GM21423 (cell line): ENCODE results near the gene MARCKSL1.
"Not testable (repeated sequence)": the region's sequence is repeated elsewhere in the genome, so short reads cannot be mapped to it uniquely, and the experiment has no call there.

Experiments
- ATAC-seq: cut with Tn5 transposase; IDR thresholded peaks from one replicate; pipeline ENCODE4 v1.9.1; 2021; ENCODE audit warnings: mild to moderate bottlenecking, moderate library complexity; ENCODE audit not compliant: unreplicated experiment

The MARCKSL1 gene

DNA sequence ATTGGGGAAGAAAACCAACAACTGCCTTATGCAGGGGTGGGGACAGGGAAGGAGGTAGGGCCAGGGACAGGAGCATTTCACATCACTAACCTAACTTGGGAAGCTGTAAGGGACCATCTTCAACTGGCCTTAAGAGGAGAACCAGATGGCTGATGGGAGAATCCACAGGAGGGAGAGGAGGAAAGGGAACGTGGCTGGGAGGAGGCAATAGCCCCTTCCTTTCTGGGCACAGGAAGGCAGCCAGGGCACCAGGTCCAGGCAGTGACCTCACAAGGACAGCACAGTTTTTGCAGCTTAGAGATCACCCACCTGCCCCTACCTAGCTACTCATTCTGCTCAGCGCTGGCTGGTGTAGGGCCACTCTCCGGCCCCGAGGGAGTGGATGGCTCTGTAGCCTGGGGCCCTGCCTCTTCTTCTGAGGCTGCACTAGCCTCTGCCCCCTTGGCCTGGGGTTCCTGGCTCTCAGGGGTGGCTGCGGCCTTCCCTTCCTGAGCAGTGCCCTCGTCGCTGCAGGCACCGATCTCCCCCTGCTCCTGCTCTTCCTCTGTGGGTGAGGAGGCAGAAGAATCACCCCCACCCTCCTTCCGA lies 1.7 kb downstream of the MARCKSL1 start:
- ATAC-seq, result no peak

DNA sequence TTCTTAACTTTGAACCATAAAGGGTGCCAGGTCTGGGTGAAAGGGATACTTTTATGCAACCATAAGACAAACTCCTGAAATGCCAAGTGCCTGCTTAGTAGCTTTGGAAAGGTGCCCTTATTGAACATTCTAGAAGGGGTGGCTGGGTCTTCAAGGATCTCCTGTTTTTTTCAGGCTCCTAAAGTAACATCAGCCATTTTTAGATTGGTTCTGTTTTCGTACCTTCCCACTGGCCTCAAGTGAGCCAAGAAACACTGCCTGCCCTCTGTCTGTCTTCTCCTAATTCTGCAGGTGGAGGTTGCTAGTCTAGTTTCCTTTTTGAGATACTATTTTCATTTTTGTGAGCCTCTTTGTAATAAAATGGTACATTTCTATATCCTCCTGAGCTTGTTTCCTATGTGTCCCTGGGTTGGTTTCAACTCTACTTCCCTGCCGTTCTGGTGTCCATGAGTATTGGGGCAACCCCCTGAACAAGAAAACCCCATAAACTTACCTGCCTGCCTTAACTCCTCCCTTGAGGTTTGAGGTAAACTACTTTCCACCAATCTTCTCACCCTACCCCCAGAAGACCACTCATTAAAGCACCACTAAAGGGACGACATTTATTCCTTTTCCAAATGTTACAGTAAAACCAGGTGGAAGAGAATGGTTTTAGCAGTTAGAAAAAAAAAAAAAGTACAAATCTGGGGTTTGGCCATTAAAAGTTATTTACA lies 2.6 kb downstream of the MARCKSL1 start:
- ATAC-seq, result no peak

DNA sequence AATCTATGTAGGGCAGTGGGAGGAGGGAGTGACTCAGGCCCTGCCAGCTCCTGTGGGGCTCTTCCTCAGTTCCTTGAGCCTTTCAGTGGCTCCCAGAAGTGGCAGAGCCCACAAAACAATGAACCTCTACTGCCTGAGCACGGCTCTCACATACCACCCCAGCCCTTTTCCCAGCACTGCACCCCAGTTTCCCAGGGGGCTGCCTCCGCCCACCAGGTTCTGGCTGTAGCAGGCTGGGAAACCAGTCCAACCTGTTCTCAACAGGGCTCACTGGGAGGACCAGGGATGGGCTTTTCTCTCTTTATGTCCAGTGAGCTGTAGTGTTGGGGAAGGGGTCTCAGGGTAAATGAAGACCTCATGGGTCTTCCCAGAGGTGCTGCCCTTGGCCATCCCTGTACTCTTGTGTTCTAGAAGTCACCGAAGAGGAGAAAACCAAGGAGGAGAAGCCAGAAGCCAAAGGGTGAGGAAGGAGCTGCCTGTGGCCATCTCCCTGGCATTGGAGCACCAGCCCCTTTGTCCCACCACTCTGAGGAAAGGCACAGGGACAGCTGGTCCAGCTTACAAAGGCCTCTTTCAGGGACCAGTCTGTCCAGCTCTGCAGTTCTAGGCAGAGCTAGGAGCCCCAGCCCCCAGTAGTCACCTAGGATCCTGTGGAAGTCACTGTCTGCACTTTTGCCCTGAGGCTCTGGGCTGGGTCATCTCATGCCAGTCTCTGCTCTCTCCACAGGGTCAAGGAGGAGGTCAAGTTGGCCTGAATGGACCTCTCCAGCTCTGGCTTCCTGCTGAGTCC lies 3.5 kb downstream of the MARCKSL1 start:
- ATAC-seq, result no peak

DNA sequence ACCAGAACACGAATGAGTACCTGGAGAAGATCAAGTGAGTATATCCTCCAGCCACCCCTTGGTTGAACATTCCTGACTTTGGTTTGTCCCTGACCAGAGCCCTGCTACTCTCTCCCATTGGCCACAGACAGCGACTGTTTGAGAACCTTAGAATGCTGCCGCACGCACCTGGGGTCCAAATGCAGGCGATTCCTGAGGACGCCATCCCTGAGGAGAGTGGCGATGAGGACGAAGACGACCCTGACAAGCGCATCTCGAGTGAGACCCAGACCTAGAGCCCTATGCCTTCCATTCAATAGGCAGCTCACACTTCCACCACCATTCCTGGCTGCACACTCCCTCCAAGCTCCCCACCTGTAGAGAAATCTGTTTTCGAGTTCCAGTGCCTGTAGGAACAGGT lies 4.5 kb downstream of the MARCKSL1 start:
- no peak for ATAC-seq

DNA sequence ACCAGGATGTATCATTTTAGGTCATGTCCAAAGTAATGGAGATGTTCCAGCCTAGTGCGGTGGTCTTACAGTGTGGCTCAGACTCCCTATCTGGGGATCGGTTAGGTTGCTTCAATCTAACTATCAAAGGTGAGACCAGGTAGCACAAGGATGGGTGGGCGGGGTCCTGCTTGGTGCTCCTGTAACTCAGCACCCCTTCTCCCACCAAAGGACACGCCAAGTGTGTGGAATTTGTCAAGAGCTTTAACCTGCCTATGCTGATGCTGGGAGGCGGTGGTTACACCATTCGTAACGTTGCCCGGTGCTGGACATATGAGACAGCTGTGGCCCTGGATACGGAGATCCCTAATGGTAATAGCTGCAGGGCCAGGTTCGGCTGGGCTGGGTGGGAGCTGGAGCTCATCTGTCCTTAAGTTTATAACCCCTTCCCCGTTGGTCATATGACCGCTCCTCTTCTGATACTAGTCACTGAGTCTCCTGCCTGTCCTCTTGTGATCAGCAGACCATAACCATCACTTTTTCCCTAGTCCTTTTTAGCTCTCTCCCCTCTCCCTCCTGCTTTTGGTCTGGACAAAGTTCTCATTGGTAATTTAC lies 5.4 kb downstream of the MARCKSL1 start:
- no peak for ATAC-seq

DNA sequence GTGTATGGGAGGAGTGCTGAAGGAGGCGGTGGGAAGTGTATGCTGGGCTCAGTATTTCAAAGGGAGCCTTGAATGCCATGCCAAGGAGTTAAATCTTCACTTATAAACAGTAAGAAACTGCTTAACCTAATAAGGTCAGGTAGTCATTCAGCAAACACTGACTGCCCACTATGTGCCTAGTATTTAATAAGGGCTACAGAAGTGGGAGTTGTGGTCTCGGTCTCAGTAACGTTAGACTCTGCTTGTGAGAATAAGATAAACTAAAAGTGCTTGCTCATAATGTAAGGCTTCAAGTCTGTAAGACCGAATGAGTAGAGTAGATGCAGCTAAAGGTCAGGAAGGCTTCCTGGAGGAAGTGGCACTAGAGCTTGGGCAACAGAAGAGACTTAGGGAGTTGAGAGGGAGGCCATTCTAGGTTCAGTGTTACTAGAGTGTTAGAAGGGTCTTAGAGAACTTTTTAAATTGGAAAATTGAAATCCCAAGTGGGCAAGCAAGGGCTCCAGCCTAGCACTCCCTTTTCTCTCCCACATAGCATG lies 6.0 kb downstream of the MARCKSL1 start:
- no peak for ATAC-seq

DNA sequence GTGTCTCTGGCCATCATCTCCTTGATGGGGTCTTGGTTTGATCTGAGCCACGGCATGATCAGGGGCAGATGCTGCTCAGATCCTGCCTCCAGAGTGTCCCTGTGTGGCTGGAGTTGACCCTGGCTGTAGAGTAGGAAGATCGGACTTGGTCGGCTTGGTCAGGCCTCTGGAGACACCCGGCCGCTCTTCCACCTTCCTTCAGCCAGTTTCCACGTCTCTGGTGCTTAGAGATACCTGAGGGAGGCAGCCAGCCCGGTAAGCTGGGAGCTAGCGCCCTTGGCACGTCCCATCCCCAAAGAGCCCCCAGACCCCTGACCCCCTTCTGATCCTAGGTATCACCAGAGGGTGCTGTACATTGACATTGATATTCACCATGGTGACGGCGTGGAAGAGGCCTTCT lies 8.8 kb downstream of the MARCKSL1 start:
- no peak for ATAC-seq

DNA sequence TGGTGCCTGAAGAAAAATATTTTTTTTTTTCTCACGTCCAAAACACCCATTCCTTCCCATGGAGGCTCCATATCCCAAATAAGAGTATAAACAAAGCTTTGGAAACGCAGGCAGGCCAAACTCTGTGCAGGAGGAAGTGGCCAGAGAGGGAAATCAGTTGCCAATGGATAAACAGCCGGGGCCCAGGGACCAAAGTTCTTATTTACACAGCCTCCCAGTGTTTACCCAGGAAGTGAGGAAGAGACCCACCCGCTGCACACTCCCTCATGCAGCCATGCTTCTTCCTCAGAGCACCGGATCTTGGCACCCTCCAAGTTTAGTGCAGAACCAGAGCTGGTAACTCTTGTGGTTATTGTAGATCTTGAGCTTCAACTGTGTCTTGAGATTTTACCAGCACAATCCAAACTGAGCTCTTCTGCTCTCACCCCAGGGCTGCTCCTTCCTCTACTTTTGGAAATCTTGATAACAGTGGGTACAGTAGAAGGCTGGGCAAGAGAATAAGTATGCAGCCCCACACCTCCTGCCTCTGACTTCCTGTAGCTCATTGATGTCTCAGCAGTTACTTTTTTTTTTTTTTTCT lies 14.2 kb downstream of the MARCKSL1 start:
- ATAC-seq, result no peak

DNA sequence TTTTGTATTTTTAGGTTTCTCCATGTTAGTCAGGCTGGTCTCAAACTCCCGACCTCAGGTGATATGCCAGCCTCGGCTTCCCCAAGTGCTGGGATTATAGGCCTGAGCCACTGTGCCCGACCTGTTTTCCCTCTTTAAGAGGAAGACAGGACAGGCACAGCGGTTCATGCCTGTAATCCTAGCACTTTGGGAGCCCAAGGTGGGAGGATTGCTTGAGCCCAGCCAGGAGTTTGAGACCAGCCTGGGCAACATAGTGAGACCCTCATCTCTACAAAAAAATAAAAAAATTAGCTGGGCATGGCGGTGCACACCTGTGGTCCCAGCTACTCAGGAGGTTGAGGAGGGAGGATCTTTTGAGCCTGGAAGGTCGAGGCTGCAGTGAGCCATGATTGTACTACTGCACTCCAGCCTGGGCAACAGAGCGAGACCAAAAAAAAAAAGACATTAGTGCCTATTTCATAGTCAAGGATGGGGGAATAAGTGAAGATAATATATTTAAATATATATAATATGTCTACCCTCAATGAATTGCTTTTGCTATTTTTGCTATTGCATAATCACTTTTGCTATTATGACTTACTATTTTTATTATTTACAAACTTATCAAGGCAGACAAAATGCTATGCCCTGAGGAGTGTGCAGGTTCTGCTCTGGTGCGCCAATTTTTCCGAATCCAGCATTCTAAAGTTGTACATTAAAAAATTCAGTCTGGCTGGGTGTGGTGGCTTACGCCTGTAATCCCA lies 17.7 kb downstream of the MARCKSL1 start:
- no peak for ATAC-seq

DNA sequence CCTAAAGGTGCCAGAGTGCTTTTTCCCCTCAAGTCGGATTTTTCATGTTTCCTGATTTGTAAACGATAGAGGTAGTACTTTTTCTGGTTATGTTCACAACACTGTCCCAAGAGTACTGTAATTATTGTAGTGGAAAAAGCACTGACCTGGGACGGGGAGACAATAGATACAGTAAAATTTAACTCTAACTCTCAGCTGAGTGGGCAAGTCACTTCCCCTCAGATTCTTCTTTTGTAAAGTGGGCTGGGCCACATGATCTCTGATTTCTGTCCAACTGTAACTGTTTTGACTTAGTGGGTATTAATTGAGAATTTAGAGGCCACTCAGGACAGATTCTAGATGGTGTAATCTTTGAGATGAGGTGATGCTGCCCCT lies 19.1 kb downstream of the MARCKSL1 start:
- no peak for ATAC-seq

DNA sequence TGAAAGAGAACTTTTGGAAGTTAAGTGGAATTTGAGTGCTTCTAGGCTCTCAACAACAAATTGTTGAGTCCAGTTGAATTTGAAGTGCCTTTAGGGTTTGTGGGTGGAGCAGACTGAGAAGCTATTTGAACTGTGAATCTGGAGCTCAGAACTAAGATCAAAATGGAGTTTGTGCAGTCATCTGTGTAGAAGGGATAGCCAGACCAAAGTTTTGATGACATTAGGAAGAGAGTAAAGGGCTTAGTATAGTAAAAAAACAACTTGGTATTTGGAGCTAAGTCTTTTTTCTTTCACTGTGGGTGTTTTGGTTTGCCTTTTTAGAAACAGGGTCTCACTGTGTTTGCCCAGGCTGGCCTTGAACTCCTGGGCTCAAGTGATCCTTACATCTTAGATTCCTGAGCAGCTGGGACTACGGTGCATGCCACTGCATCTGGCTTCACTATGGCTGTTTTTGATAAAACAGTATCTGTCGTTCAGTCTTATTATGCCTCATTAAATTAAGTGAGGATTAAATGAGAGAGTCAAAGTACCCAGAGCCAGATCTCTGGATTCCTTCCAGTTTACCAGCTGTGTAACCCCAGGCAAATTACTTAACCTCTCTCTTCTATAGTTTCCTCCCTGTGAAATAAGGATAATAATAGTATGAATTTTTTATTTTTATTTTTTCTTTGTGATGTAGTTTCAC lies 24.2 kb downstream of the MARCKSL1 start:
- no peak for ATAC-seq

DNA sequence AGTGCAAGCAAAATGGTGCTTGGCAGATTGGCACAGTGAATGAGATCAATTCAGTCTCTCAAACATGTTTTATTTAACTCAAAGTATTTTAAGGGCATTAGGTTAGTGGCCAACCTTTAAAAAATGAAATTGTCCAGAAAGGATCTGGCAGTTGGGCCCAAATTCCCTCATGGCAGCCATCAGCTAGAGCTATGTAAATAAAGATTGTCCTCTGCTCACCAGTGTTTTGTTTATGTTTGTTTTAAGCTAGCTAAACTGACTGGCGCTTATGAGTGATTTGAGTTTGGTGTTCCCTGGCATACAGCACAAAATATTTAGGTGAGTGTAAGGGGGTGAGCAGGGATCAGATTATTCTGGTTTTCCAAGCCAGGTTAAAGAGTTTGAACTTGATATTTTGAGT lies 26.1 kb downstream of the MARCKSL1 start:
- ATAC-seq, result no peak

DNA sequence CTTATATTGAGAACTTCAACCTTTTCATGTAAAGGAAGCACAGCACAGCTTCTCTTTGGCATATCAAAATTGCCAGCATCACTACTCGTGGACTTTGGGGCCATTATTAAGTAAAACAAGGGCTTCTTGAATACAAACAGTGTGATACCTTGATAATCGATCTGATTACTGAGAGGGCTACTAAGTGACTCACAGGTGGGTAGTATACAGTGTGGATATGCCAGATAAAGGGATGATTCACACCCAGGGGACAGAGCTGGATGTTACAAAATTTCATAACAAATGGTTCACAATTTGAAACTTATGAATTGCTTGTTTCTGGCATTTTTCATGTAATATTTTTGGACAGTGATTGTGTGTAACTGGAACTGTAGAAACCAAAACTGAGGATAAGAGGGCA lies 28.7 kb downstream of the MARCKSL1 start:
- ATAC-seq, result no peak

DNA sequence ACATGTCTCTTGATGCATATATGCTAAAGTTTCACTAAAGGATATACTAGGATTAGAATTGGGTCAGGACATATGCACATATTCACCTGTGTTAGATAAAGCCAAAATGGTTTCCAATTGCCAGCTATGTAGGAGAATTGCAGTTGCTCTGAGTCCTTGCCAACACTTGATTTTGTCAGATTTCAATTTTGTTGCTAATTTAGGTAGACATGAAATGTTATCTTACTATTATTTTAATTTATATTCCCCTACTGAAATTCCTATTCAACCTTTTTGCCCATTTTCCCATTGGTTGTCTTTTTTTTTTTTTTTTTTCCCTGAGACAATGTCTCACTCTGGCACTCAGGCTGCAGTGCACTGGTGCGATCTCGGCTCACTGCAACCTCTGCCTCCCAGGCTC lies 30.7 kb downstream of the MARCKSL1 start:
- no peak for ATAC-seq

DNA sequence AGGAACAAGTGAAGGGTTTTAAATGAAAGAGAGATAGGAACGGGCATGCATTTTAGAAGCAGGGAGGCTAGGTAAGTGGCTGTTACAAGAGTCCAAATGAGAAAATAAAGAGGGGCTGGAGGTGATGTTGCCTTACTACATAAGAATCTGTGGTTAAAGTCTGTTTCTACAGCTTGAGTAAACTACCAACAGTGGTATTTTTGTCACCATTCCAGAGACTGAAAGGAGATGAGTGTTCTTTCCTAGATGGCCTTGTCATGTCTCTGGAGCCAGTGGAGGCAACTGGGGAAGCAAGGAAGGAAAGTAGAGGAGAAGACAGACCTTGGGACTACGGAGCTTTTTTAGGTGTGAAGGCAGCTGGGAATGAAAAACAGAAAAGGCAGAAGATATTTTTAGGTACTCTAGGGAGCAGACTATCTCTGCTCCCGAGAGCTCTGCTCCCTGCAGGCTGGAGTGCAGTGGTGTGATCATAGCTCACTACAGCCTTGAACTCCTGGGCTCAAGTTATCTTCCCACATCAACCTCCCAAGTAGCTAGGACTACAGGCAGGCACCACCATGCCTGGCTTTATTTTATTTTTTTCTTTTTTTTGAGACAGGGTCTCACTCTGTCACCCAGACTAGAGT lies 31.9 kb downstream of the MARCKSL1 start:
- no peak for ATAC-seq

DNA sequence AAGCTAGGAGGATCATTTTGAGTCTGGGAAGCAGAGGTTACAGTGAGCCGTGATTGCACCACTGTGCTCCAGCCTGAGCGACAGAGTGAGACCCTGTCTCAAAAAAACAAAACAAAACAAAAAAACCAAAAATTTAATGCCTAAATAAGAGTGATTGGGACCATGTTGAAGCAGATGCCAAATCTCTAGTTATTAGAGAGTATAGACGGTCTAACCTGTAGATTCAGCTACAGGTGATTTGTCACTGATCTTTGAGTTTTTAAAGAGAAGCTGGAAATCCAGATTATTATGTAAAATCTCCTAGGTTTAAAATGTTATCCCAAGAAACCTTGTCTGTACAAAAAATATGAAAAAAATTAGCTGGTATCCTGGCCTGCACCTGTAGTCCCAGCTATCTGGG lies 32.7 kb downstream of the MARCKSL1 start:
- no peak for ATAC-seq

DNA sequence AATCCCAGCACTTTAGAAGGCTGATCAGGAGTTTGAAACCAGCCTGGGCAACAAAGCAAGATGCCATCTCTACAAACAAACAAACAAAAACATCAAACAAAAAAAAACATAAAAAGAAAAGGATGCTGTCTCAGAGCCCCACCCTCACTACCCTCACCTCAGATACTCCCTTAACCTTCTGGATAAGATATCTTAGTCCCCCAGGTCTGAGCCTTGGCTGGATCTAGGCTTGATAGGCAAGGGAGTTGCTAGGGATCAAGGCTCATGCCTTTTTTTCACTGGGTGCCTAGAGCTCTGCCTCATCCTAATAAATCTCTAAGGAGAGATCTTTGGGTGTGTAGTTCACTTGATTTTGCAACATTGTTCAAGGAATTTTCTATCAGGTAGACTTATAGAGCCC lies 36.7 kb downstream of the MARCKSL1 start:
- ATAC-seq, result no peak

DNA sequence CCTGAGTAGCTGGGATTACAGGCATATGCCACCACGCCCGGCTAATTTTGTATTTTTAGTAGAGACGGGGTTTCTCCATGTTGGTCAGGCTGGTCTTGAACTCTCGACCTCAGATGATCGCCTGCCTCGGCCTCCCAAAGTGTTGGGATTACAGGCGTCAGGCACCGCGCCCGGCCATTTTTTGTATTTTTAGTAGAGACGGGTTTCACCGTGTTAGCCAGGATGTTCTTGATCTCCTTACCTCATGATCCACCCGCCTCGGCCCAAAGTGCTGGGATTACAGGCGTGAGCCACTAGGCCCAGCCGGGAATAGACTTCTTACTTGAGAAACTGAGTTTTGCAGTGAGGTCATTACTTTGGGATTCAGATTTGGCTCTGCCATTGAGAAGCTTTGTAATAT lies 37.8 kb downstream of the MARCKSL1 start:
- not testable (repeated sequence) for ATAC-seq

DNA sequence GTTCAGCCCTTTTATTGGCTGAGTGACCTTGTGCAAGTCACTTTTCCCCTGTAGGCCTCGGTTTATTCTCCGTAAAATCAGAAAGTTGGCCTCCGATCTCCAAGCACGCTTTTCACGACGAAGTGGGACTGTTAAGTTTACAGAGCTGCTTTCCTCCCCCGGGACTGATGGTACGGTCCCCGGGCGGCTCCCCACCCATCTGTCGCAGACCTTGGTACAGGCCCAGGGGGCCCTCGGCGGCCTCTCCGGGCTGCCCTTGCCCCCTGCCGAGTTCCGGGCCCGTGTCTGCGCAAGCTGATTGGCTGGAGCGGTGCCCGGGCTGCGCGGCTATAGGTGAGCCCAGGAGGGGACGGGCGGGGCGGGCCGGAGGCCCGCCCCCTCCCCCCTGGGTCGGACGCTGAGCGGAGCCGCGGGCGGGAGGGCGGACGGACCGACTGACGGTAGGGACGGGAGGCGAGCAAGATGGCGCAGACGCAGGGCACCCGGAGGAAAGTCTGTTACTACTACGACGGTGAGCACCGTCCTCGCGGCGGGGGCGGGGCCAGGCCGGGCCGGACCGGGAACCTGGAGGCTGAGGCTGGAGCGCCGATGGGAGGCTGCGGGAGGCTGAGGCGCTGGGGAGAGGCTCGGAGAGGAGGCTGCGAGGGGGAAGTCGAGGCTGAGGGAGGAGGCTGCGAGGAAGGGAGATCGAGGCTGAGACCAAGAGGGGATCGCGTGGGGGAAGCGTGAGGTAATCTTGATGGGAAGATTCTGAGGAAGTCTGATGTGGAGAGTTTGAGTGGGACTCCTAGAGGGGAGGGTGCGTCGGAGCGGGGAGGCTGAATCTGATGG lies 44.1 kb downstream of the MARCKSL1 start, which contains the start of gene HDAC1:
Gene HDAC1 (plus strand): TSS at position 376 of the 831 bp plus-strand sequence. CDS start 87 bp downstream, at position 463.
- ATAC-seq, result peak; percentile 96
